ENCODE data around the gene TMEM119. TPM values are rescaled to one million over a fixed set of nuclear protein-coding genes. Genes with fewer than 3 reads are reported as not detected.

TMEM119 gene
- total and polyA plus RNA-seq, 2 of the 13 experiments (the other 11 are each of a cell fraction or from before 2014, with no cell fraction given): not detected

DNA sequence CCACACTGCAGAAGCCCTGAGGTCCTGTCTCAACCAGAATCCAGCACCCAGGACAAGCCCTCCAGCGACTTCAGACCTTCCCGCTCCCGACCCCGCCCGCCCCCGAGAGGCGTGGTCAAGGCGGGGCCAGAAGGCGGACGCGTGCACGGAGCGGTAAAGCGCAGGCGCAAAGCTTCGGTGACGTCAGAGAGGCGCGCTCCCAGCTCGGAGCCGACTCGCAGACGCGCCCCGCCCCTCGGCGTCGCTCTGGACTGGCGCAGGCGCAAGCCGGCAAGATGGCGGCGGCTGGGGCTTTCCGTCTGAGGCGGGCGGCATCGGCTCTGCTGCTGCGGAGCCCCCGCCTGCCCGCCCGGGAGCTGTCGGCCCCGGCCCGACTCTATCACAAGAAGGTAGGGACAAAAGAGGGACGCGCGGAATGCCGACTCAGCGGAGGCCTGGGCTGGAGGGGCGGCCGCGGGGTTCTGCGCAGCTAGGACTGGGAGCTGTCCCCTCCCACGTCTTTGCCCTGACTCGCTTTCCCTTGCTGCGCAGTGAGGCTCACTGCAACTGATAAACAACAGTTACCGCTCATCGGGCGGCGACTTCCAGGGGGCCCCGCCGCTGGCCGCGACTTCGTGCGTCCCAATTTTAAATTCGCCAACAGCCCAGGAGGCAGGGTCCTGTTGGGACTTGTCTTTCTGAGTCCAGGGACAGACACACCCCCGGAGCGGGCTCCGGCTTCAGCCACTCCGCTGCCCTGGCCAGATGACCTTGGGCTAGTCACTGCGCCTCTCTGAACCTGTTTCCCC lies 35.3 kb downstream of the TMEM119 start, which contains the start of gene ISCU (continued):
- no peak for TF ChIP-seq SUZ12 (IDR thresholded peaks at IDR 0.05; ENCODE audit: low read depth, low read length)
- TF ChIP-seq RNF2 (conservative IDR thresholded peaks at IDR 0.05; ENCODE audit: low read depth): no peak
- TF ChIP-seq, protein P1, sequence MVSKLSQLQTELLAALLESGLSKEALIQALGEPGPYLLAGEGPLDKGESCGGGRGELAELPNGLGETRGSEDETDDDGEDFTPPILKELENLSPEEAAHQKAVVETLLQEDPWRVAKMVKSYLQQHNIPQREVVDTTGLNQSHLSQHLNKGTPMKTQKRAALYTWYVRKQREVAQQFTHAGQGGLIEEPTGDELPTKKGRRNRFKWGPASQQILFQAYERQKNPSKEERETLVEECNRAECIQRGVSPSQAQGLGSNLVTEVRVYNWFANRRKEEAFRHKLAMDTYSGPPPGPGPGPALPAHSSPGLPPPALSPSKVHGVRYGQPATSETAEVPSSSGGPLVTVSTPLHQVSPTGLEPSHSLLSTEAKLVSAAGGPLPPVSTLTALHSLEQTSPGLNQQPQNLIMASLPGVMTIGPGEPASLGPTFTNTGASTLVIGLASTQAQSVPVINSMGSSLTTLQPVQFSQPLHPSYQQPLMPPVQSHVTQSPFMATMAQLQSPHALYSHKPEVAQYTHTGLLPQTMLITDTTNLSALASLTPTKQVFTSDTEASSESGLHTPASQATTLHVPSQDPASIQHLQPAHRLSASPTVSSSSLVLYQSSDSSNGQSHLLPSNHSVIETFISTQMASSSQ (IDR thresholded peaks at IDR 0.05; ENCODE audit: low read depth): no peak
- TF ChIP-seq, protein P1 (CRISPR knock-in tag; IDR thresholded peaks at IDR 0.05; ENCODE audit: borderline replicate concordance): peak; percentile 29; the same call in 1 of the 2 replicates
- TF ChIP-seq ZNF644 (CRISPR knock-in tag; IDR thresholded peaks at IDR 0.05; ENCODE audit: low read depth): no peak
- no peak for TF ChIP-seq ZNF10 (CRISPR knock-in tag; IDR thresholded peaks at IDR 0.05; ENCODE audit: borderline replicate concordance, low read depth)
- TF ChIP-seq ZNF678 (CRISPR knock-in tag; IDR thresholded peaks at IDR 0.05): no peak
- TF ChIP-seq, protein P2, sequence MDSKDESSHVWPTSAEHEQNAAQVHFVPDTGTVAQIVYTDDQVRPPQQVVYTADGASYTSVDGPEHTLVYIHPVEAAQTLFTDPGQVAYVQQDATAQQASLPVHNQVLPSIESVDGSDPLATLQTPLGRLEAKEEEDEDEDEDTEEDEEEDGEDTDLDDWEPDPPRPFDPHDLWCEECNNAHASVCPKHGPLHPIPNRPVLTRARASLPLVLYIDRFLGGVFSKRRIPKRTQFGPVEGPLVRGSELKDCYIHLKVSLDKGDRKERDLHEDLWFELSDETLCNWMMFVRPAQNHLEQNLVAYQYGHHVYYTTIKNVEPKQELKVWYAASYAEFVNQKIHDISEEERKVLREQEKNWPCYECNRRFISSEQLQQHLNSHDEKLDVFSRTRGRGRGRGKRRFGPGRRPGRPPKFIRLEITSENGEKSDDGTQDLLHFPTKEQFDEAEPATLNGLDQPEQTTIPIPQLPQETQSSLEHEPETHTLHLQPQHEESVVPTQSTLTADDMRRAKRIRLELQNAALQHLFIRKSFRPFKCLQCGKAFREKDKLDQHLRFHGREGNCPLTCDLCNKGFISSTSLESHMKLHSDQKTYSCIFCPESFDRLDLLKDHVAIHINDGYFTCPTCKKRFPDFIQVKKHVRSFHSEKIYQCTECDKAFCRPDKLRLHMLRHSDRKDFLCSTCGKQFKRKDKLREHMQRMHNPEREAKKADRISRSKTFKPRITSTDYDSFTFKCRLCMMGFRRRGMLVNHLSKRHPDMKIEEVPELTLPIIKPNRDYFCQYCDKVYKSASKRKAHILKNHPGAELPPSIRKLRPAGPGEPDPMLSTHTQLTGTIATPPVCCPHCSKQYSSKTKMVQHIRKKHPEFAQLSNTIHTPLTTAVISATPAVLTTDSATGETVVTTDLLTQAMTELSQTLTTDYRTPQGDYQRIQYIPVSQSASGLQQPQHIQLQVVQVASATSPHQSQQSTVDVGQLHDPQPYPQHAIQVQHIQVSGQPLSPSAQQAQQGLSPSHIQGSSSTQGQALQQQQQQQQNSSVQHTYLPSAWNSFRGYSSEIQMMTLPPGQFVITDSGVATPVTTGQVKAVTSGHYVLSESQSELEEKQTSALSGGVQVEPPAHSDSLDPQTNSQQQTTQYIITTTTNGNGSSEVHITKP (CRISPR knock-in tag; IDR thresholded peaks at IDR 0.05; ENCODE audit: low read depth): no peak
- no peak for TF ChIP-seq NFKBIZ (CRISPR knock-in tag; IDR thresholded peaks at IDR 0.05)
- TF ChIP-seq HOXA9 (CRISPR knock-in tag; IDR thresholded peaks at IDR 0.05; ENCODE audit: borderline replicate concordance): no peak
- TF ChIP-seq ZNF121 (CRISPR knock-in tag; IDR thresholded peaks at IDR 0.05): no peak; the same call in 1 of the 2 replicates
- no peak for TF ChIP-seq ZNF468 (CRISPR knock-in tag; IDR thresholded peaks at IDR 0.05)
- no peak; the same call in 1 of the 2 replicates for TF ChIP-seq EED (CRISPR knock-in tag; IDR thresholded peaks at IDR 0.05)
- TF ChIP-seq JARID2 (CRISPR knock-in tag; IDR thresholded peaks at IDR 0.05; ENCODE audit: insufficient replicate concordance): no peak
- no peak for TF ChIP-seq RFX3 (CRISPR knock-in tag; IDR thresholded peaks at IDR 0.05)
- TF ChIP-seq, protein P3, sequence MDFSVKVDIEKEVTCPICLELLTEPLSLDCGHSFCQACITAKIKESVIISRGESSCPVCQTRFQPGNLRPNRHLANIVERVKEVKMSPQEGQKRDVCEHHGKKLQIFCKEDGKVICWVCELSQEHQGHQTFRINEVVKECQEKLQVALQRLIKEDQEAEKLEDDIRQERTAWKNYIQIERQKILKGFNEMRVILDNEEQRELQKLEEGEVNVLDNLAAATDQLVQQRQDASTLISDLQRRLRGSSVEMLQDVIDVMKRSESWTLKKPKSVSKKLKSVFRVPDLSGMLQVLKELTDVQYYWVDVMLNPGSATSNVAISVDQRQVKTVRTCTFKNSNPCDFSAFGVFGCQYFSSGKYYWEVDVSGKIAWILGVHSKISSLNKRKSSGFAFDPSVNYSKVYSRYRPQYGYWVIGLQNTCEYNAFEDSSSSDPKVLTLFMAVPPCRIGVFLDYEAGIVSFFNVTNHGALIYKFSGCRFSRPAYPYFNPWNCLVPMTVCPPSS (IDR thresholded peaks at IDR 0.05): no peak
- TF ChIP-seq PLRG1 (conservative IDR thresholded peaks at IDR 0.05): no peak
- TF ChIP-seq ZNF720 (CRISPR knock-in tag; IDR thresholded peaks at IDR 0.05): no peak
- TF ChIP-seq, protein P4, sequence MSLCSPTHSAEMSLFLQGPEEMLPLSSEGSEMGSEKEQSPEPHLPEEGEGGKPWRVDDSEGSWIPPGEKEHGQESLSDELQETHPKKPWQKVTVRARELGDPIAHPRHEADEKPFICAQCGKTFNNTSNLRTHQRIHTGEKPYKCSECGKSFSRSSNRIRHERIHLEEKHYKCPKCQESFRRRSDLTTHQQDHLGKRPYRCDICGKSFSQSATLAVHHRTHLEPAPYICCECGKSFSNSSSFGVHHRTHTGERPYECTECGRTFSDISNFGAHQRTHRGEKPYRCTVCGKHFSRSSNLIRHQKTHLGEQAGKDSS (CRISPR knock-in tag; IDR thresholded peaks at IDR 0.05; ENCODE audit: borderline replicate concordance, low read depth): 0 out of 2 replicates have a peak, but pooled peaks have one; percentile 18
- no peak for TF ChIP-seq ZNF460 (CRISPR knock-in tag; IDR thresholded peaks at IDR 0.05; ENCODE audit: borderline replicate concordance)
- TF ChIP-seq ZNF556 (CRISPR knock-in tag; IDR thresholded peaks at IDR 0.05; ENCODE audit: borderline replicate concordance): no peak; the same call in 1 of the 2 replicates
